Uterus (tissue), 2 donors: ENCODE data around the gene PTPRN2.

Source experiments
- CTCF ChIP-seq, 4 experiments: fragments of 200-600 bp in 2 of 4; fragments of 450-650 bp in 2 of 4; sonication (generic) in 2 of 4; IDR thresholded peaks; one replicate each; pipeline ENCODE4 v1.5.1; 2016 to 2019; ENCODE audit warnings: antibody characterized with exemption in 4 of 4, mild to moderate bottlenecking in 2 of 4, moderate library complexity in 1 of 4
- POLR2A ChIP-seq, 2 donors: fragments of 450-650 bp; IDR thresholded peaks; one replicate each; pipeline ENCODE4 v1.6.1; 2016; ENCODE audit warnings: antibody characterized with exemption in 2 of 2, mild to moderate bottlenecking in 1 of 2, moderate library complexity in 1 of 2

- TF ChIP-seq CTCF (IDR thresholded peaks at IDR 0.05) (no peak), POLR2A (IDR thresholded peaks at IDR 0.05) (no peak)
Measured at GRCh38 chr7:158564663-158565035, 23.0 kb downstream of the PTPRN2 start.
